SKM-1 (cell line): ENCODE results near the gene EREG.
"Not testable (repeated sequence)": the region's sequence is repeated elsewhere in the genome, so short reads cannot be mapped to it uniquely, and the experiment has no call there.

Experiments
- DNase-seq: peaks from one replicate; lab custom pipeline; 2025; ENCODE audit not compliant: unreplicated experiment; lab: John Stamatoyannopoulos, UW

Gene EREG

DNA sequence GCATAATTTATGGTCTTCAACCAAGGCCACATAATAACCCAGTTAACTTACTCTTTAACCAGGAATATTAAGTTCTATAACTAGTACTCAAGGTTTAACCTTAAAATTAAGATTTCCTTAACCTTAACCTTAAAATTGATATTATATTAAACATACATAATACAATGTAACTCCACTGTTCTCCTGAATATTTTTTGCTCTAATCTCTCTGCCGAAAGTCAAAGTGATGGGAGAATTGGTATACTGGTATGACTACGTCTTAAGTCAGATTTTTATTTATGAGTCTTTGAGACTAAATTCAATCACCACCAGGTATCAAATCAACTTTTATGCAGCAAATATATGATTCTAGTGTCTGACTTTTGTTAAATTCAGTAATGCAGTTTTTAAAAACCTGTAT is 22.8 kb downstream of the EREG start:
- no peak for DNase-seq

DNA sequence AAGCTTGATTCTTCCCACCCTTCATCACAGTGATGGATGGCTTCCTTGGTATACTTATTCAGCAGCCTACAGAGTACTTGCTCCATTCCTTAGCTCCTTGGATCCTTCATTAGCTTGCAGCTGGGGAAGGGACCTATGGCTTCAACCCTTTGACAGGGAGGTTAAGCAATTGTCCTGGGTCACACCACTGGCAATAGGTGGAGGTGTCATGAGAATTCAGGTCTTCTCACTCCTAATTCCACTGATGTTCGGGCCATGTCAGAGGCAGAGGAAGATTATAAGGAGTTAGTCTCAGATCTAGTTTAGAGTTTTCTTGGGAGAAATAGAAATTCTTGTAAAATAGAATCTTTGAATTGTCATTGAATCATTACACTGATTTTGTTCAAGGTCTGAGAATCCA is 24.5 kb downstream of the EREG start:
- DNase-seq: no peak

- DNase-seq: no peak
Observed at GRCh38 chr4:74390677-74391076, 25.7 kb downstream of the EREG start.

GRCh38 chr4:74391346-74391745 is 26.4 kb downstream of the EREG start:
- DNase-seq: no peak

GRCh38 chr4:74391890-74392475 is 27.0 kb downstream of the EREG start:
- DNase-seq: no peak

DNA sequence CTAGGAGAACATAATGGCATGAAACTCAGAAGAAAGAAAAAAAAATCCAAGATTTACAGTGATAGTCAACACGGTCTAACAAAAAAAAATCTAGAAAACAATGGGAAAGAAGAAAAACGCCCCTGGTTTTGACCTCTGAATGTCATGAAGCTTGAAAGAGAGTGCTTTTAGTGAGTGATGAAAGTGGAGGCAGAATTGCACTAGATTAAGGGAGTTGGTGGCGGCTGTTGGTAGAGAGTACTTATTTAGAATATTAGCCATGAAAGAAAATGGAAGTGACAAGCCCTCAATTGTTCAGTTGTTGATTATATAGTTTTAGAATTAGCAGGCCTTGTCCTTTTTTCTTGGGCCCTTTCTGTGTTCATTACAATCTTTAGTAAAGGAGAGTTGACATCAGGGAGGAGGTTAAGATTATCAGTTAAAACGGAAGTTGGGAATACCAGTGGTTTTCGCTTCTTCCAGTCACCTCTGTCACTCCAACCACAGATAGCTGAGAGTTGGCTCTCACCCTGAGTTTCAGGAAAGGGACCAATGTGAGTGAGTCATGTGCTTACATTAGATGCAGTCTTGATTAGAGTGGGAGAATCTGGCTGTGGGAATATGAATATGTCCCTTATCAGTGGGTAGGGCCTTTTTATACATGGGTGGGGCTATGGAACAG is 29.7 kb downstream of the EREG start:
- DNase-seq: no peak

GRCh38 chr4:74395633-74396032 is 30.7 kb downstream of the EREG start:
- no peak for DNase-seq

GRCh38 chr4:74397748-74398426 is 32.9 kb downstream of the EREG start:
- DNase-seq: no peak

- not testable (repeated sequence) for DNase-seq
Observed at GRCh38 chr4:74398894-74399589, 34.1 kb downstream of the EREG start.

DNA sequence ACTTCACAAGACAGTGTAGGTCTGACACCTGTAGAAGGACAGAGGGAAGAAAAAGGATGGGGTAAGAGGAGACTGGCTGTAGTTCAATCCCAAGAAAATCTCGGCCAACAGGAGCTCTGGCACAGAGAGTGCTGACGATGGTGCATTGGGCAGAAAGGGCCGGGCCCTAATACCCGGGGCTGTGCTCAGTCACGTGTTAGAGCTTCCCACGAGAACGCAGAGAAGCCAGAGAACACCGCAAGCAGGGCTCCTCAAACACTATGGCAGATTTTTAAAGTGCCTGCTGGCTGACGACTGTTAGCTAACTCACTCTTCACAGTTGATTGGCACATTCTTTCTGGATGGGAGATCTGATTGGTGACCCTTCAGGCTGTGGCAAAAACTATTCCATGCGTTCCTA is 35.5 kb downstream of the EREG start:
- no peak for DNase-seq

DNA sequence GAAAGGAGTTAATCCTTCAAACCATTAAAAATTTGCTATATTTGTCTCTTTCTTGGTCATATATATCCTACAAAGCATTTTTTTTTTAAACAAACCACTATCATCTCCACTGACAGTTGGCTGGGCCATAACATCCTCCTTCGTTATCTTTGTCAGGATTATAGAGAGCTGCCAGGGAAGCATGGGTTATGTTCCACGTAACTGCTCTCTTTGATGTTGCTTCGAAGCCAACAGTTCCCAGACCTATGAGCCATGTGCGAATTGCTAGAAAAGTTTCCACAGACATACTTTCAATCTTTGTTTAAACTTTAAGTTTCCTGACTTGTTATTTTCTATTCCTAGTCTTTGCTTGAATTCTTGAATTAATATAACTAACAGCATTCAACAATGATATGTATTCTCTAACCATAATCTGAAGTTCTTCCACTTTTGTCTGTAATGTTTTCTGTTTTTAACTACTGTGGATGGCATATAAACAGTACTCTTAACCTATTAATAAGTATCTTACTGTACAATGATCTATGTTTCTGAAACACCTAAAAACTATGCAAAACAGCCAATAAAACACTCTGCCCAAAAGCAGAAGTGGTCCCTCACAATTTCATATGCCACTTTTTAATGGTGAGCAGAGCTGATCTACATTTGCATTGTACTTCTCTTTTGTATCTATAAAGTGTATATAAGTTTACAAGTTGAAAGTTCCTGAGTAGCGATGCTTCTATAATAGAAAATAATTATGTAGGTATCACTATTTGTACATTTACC is 37.9 kb downstream of the EREG start:
- DNase-seq: no peak

- no peak for DNase-seq
Observed at GRCh38 chr4:74407891-74408290, 42.9 kb downstream of the EREG start.

DNA sequence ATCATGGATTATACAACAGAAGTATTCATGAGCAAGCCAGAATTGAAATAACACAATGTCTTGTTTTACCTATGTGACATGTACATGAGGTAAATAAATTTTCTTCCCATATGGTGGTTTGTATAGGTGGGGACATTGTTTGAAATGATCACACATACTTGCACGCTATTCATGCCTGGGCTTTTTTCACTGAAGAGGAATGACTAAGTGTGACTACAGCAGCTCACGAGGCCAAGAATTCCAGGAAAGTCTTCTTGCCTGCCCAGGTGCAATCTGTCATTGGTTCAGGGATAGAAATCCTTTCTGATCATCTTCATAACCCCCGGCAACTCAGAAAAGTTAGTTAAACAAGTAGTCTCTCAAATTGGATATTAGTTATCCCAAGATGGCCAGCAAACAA is 43.7 kb downstream of the EREG start:
- DNase-seq: no peak

- no peak for DNase-seq
Observed at GRCh38 chr4:74410272-74410671, 45.3 kb downstream of the EREG start.

- no peak for DNase-seq
Observed at GRCh38 chr4:74412225-74412624, 47.3 kb downstream of the EREG start.

GRCh38 chr4:74413265-74413664 is 48.3 kb downstream of the EREG start:
- no peak for DNase-seq

GRCh38 chr4:74414149-74414809 is 49.3 kb downstream of the EREG start:
- DNase-seq: no peak

DNA sequence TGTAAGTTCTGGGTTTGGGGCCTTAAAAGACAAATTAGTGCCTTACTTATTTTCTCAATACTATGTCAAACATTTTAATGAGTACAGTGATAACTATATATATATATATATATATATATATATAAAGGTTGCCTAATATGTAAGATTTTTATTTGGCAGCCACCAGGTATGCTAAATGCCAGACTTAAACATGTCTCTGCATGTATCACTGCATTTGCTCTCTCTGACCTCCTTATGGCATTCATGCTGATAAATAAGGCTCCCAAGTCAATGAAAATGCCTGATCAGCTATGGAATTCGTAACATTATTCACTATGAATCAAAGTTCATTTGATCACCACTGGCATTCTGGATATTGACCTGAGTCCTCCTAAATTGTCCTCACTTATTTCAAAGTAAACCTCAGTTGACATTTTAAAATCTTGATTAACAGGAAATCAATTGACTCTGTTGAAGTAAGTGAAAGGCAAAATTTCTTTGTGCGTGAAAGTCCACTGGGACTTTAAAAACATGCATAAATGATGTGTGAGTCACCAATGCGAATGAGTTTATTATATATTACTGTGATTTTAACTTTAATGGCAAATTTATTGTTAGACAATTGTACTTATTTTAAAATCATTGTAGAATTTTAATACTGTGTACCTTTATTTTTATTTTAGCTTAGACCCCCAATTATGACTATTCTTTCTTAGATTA is 50.8 kb downstream of the EREG start:
- no peak for DNase-seq

- no peak for DNase-seq
Observed at GRCh38 chr4:74418063-74418670, 53.2 kb downstream of the EREG start.

GRCh38 chr4:74420863-74421262 is 55.9 kb downstream of the EREG start:
- no peak for DNase-seq
